PC-9 (cell line): ENCODE data around the gene BRI3. TPM values are rescaled to one million over a fixed set of nuclear protein-coding genes. Genes with fewer than 3 reads are reported as not detected.

Experiments used
- BruUV-seq: library from RNA; stranded (reverse); fragments of 400-500 nt; replicated peaks from 2 replicates; lab custom pipeline; 2021; lab: Mats Ljungman, UMichigan
- CTCF ChIA-PET: fragments of 300-600 bp; sonication (Branson Sonifier 250); formaldehyde crosslinking; loops from one replicate; lab custom pipeline; 2022; ENCODE audit warnings: antibody characterized with exemption; lab: Charles Lee
- POLR2A ChIA-PET: fragments of 300-600 bp; sonication (Branson Sonifier 250); formaldehyde crosslinking; loops from one replicate; lab custom pipeline; 2022; ENCODE audit warnings: antibody characterized with exemption; ENCODE audit not compliant: unreplicated experiment; lab: Charles Lee
- DNase-seq, 2 experiments: peaks; one replicate each; pipeline versions ENCODE4 v3.0.0 to v3.0.0-alpha.2; 2015 to 2022; ENCODE audit warnings: mixed read lengths in 1 of 2
- H2AFZ ChIP-seq: fragments of 200-600 bp; sonication (generic); 2 replicates; pipeline ENCODE4 v1.8.1; 2017; ENCODE audit warnings: antibody characterized with exemption
- H3F3A ChIP-seq: fragments of 200-600 bp; sonication (generic); 2 replicates; pipeline ENCODE4 v1.8.1; 2017; ENCODE audit warnings: antibody characterized with exemption, mild to moderate bottlenecking, low read depth; ENCODE audit not compliant: insufficient read depth
- H3K27ac ChIP-seq: fragments of 200-600 bp; sonication (generic); 2 replicates; pipeline ENCODE4 v1.6.1; 2016; ENCODE audit warnings: mixed run types
- H3K27me3 ChIP-seq: fragments of 200-600 bp; sonication (generic); 2 replicates; pipeline ENCODE4 v1.6.1; 2016; ENCODE audit warnings: low read depth, mixed run types; ENCODE audit not compliant: insufficient read depth
- H3K36me3 ChIP-seq: fragments of 200-600 bp; sonication (generic); 2 replicates; pipeline ENCODE4 v1.6.1; 2016; ENCODE audit warnings: low read depth, mixed run types
- H3K4me1 ChIP-seq: fragments of 200-600 bp; sonication (generic); replicated peaks from 2 replicates; pipeline ENCODE4 v1.6.1; 2016; ENCODE audit warnings: mixed run types; ENCODE audit not compliant: insufficient read depth
- H3K4me2 ChIP-seq: fragments of 200-600 bp; sonication (generic); 2 replicates; pipeline ENCODE4 v1.6.1; 2017; ENCODE audit warnings: mixed run types
- H3K4me3 ChIP-seq: fragments of 200-600 bp; sonication (generic); 2 replicates; pipeline ENCODE4 v1.6.1; 2016; ENCODE audit warnings: mixed run types
- H3K79me2 ChIP-seq: fragments of 200-600 bp; sonication (generic); 2 replicates; pipeline ENCODE4 v1.6.1; 2017; ENCODE audit warnings: low read depth, mixed run types
- H3K9me2 ChIP-seq: fragments of 200-600 bp; sonication (generic); 2 replicates; pipeline ENCODE4 v1.8.1; 2017; ENCODE audit warnings: mild to moderate bottlenecking; ENCODE audit not compliant: insufficient read depth
- H3K9me3 ChIP-seq: fragments of 200-600 bp; sonication (generic); 2 replicates; pipeline ENCODE4 v1.8.1; 2016; ENCODE audit warnings: low read depth; ENCODE audit not compliant: insufficient read depth
- H4K20me1 ChIP-seq: fragments of 200-600 bp; sonication (generic); 2 replicates; pipeline ENCODE4 v1.8.1; 2017; ENCODE audit not compliant: insufficient read depth
- CTCF ChIP-seq: fragments of 200-600 bp; sonication (generic); conservative IDR thresholded peaks from 2 replicates; pipeline ENCODE4 v1.6.1; 2017; ENCODE audit warnings: mixed run types, antibody characterized with exemption, mild to moderate bottlenecking, moderate library complexity
- EZH2 ChIP-seq: fragments of 200-600 bp; sonication (generic); IDR thresholded peaks from 2 replicates; pipeline ENCODE4 v1.8.0; 2017; ENCODE audit warnings: antibody characterized with exemption, low read depth
- intact Hi-C: fragments of 100-400 bp; cut with micrococcal nuclease; formaldehyde crosslinking; loops from one replicate; pipeline ENCODE4 v1.10.0; 2022; ENCODE audit not compliant: unreplicated experiment
- total RNA-seq: library from RNA; stranded (reverse); gene quantifications from 2 replicates; pipeline ENCODE4 v1.2.3, GENCODE V29; 2021

Gene BRI3
- total RNA-seq, 1 experiment from 2014 or later: 255 TPM

- Histone ChIP-seq H3K9me2 (no peaks in the 10 kb centered on the region), H3K27me3 (no peaks in the 10 kb centered on the region), H2AFZ (no peak overlapping the region), H3K4me2 (no peak overlapping the region), H3K4me3 (no peak overlapping the region), H3K79me2 (peaks cover 24% of the 10 kb centered on the region), H4K20me1 (no peaks in the 10 kb centered on the region), H3K9me3 (no peaks in the 10 kb centered on the region), H3K4me1 (no peaks in the 10 kb centered on the region; the same call in 1 of the 2 replicates), H3K27ac (no peak overlapping the region), H3K36me3 (no peaks in the 10 kb centered on the region), H3F3A (no peaks in the 10 kb centered on the region)
- ChIA-PET CTCF (no interaction called here), POLR2A (no interaction called here)
- no TSS peak for BruUV-seq
- DNase-seq: no peak
- TF ChIP-seq CTCF (no peak), EZH2 (no peak)
- intact Hi-C loops: no loop called here
Observed at GRCh38 chr7:98257701-98258100, 23.8 kb upstream of the BRI3 start.

- Histone ChIP-seq H3K4me3 (no peak overlapping the region), H3K9me2 (no peaks in the 10 kb centered on the region), H3K9me3 (no peaks in the 10 kb centered on the region), H3K4me2 (no peak overlapping the region; the same call in 1 of the 2 replicates), H3K36me3 (no peaks in the 10 kb centered on the region), H4K20me1 (no peaks in the 10 kb centered on the region), H3K27ac (peak overlapping the region; percentile 49), H3K79me2 (no peaks in the 10 kb centered on the region), H2AFZ (no peak overlapping the region), H3K4me1 (peaks cover 7% of the 10 kb centered on the region), H3F3A (peaks cover 18% of the 10 kb centered on the region), H3K27me3 (no peaks in the 10 kb centered on the region)
- DNase-seq: peak; percentile 11 to 67
- intact Hi-C loops: no loop called here
- TF ChIP-seq EZH2 (no peak), CTCF (no peak)
- no TSS peak for BruUV-seq
- CTCF ChIA-PET: interaction anchor here (0.6 to 0.9 kb wide), 4 partner anchors 30 to 165 kb away, joined by 4 to 6 read pairs (median 6); no protein-coding TSS in a partner anchor
- POLR2A ChIA-PET: no interaction called here
Observed at GRCh38 chr7:98265841-98266271, 15.6 kb upstream of the BRI3 start.

GRCh38 chr7:98266840-98267239 is 14.6 kb upstream of the BRI3 start:
- Histone ChIP-seq H3K9me2 (no peaks in the 10 kb centered on the region), H4K20me1 (no peaks in the 10 kb centered on the region), H3K4me2 (no peak overlapping the region), H3K4me3 (no peak overlapping the region), H3K9me3 (no peaks in the 10 kb centered on the region), H3K79me2 (no peaks in the 10 kb centered on the region), H3F3A (peaks cover 18% of the 10 kb centered on the region), H3K4me1 (peaks cover 7% of the 10 kb centered on the region), H3K36me3 (no peaks in the 10 kb centered on the region), H2AFZ (no peak overlapping the region), H3K27ac (no peak overlapping the region), H3K27me3 (no peaks in the 10 kb centered on the region)
- no peak for DNase-seq
- ChIA-PET CTCF (interaction anchor here (1.1 kb wide), 1 partner anchor 134 kb away, joined by 5 read pairs; the partner anchor contains the start of gene BAIAP2L1), POLR2A (interaction anchor here (0.5 kb wide), 1 partner anchor 515 kb away, joined by 3 read pairs; no protein-coding TSS in a partner anchor)
- intact Hi-C loops: no loop called here
- TF ChIP-seq CTCF (peak; percentile 57; the same call in 1 of the 2 replicates), EZH2 (no peak)
- no TSS peak for BruUV-seq
